Endothelial cell of umbilical vein (primary cell): ENCODE results near the gene VEZT. TPM values are rescaled to one million over a fixed set of nuclear protein-coding genes. Genes with fewer than 3 reads are reported as not detected.

ENCODE experiments used
- BruUV-seq: library from RNA; stranded (reverse); fragments of 400-500 nt; replicated peaks from 2 replicates; lab custom pipeline; 2021; lab: Mats Ljungman, UMichigan
- CTCF ChIA-PET: fragments of 300-600, 350-600 bp; sonication (Branson Sonifier 250); formaldehyde crosslinking; loops from one replicate; lab custom pipeline; 2021; ENCODE audit warnings: antibody characterized with exemption, inconsistent platforms; lab: Charles Lee
- POLR2A ChIA-PET: fragments of 300-600, 350-600 bp; sonication (Branson Sonifier 250); formaldehyde crosslinking; loops from one replicate; lab custom pipeline; 2021; ENCODE audit warnings: antibody characterized with exemption, inconsistent platforms; lab: Charles Lee
- DNase-seq: peaks from one replicate; pipeline ENCODE4 v3.0.0-alpha.2; 2011; ENCODE audit warnings: low read depth, low spot score
- FAIRE-seq: peaks from 2 replicates; lab custom pipeline; 2011; peaks lifted over from hg19 to GRCh38; lab: Jason Lieb, UNC
- H2AFZ ChIP-seq: 2 replicates; pipeline ENCODE4 v1.6.0; 2012; ENCODE audit warnings: low read depth, low read length, control low read depth, inconsistent platforms
- H3K27ac ChIP-seq: 2 replicates; pipeline ENCODE4 v1.5.1; 2011; ENCODE audit warnings: low read depth, mild to moderate bottlenecking, control low read depth, low read length, moderate library complexity; ENCODE audit not compliant: insufficient read depth
- H3K27me3 ChIP-seq, 2 experiments: 2 replicates each; pipeline versions ENCODE4 v1.6.0 to v1.6.1; 2011; ENCODE audit warnings: low read length in 2 of 2, mixed read lengths in 1 of 2; ENCODE audit not compliant: control insufficient read depth in 2 of 2, insufficient read depth in 2 of 2
- H3K36me3 ChIP-seq, 2 experiments: 2 replicates in 1 of 2; 3 replicates in 1 of 2; pipeline ENCODE4 v1.5.1; 2011; ENCODE audit warnings: low read length in 2 of 2, mild to moderate bottlenecking in 1 of 2, moderate library complexity in 1 of 2; ENCODE audit not compliant: control insufficient read depth in 2 of 2, insufficient read depth in 2 of 2; ENCODE audit errors: extremely low read depth in 1 of 2
- H3K4me1 ChIP-seq: 3 replicates; pipeline ENCODE4 v1.5.1; 2011; ENCODE audit warnings: mild to moderate bottlenecking, low read length; ENCODE audit not compliant: control insufficient read depth, insufficient read depth; ENCODE audit errors: extremely low read depth
- H3K4me2 ChIP-seq: 2 replicates; pipeline ENCODE4 v1.6.1; 2011; ENCODE audit warnings: low read length, control low read depth, mixed read lengths; ENCODE audit not compliant: insufficient read depth
- H3K4me3 ChIP-seq, 3 experiments: fragments of 200-600 bp in 1 of 3; sonication (generic), shearing (Covaris generic) in 1 of 3; replicated peaks in 1 of 3; 2 replicates each; pipeline ENCODE4 v1.5.1; 2011 to 2016; ENCODE audit warnings: control low read depth in 3 of 3, low read length in 3 of 3, mild to moderate bottlenecking in 2 of 3, inconsistent platforms in 1 of 3, low read depth in 1 of 3, moderate library complexity in 1 of 3; ENCODE audit not compliant: insufficient read depth in 1 of 3
- H3K79me2 ChIP-seq: 2 replicates; pipeline ENCODE4 v1.6.0; 2012; ENCODE audit warnings: low read length, inconsistent platforms; ENCODE audit not compliant: control insufficient read depth, insufficient read depth
- H3K9ac ChIP-seq: replicated peaks from 2 replicates; pipeline ENCODE3; 2011; ENCODE audit warnings: low read length, control low read depth; ENCODE audit not compliant: insufficient read depth; ENCODE audit errors: extremely low read depth
- H3K9me1 ChIP-seq: replicated peaks from 3 replicates; pipeline ENCODE4 v1.6.0; 2011; ENCODE audit warnings: mild to moderate bottlenecking, low read length; ENCODE audit not compliant: control insufficient read depth, insufficient read depth; ENCODE audit errors: extremely low read depth
- H3K9me3 ChIP-seq: replicated peaks from 2 replicates; pipeline ENCODE4 v1.5.1; 2012; ENCODE audit warnings: low read length, inconsistent platforms; ENCODE audit not compliant: control insufficient read depth, insufficient read depth
- H4K20me1 ChIP-seq: replicated peaks from 2 replicates; pipeline ENCODE3; 2011; ENCODE audit warnings: mild to moderate bottlenecking, low read length; ENCODE audit not compliant: control insufficient read depth, insufficient read depth; ENCODE audit errors: extremely low read depth
- EZH2 ChIP-seq: IDR thresholded peaks from 2 replicates; pipeline ENCODE4 v1.6.1; 2012; ENCODE audit warnings: borderline replicate concordance, low read depth, mild to moderate bottlenecking, moderate library complexity, low read length, inconsistent platforms; ENCODE audit not compliant: severe bottlenecking
- FOS ChIP-seq: IDR thresholded peaks from 2 replicates; pipeline ENCODE4 v1.6.1; 2011; ENCODE audit warnings: mild to moderate bottlenecking, low read length, moderate library complexity, borderline replicate concordance; ENCODE audit not compliant: insufficient read depth
- GATA2 ChIP-seq: IDR thresholded peaks from 2 replicates; pipeline ENCODE4 v1.7.0; 2011; ENCODE audit warnings: low read depth, mild to moderate bottlenecking, moderate library complexity, mixed read lengths, low read length; ENCODE audit not compliant: insufficient read length, insufficient read depth
- JUN ChIP-seq: IDR thresholded peaks from 2 replicates; pipeline ENCODE4 v1.6.1; 2011; ENCODE audit warnings: borderline replicate concordance, low read depth; ENCODE audit not compliant: insufficient read length, insufficient read depth
- MAX ChIP-seq: IDR thresholded peaks from 2 replicates; pipeline ENCODE4 v1.6.1; 2011; ENCODE audit not compliant: insufficient read depth, insufficient read length
- MYC ChIP-seq: IDR thresholded peaks from one replicate; pipeline ENCODE4 v1.6.1; 2011; ENCODE audit warnings: mild to moderate bottlenecking, low read depth, low read length
- POLR2A ChIP-seq: IDR thresholded peaks from 2 replicates; pipeline ENCODE4 v1.6.1; 2012; ENCODE audit warnings: low read depth, mild to moderate bottlenecking, control low read depth, low read length
- POLR2AphosphoS5 ChIP-seq: IDR thresholded peaks from 2 replicates; pipeline ENCODE4 v1.6.1; 2012; ENCODE audit warnings: low read depth, mild to moderate bottlenecking, control low read depth, low read length, moderate library complexity; ENCODE audit not compliant: insufficient read depth
- dilution Hi-C: fragments of 300-500 bp; cut with MboI; formaldehyde crosslinking; loops from one replicate; pipeline ENCODE4 v1.15.0; 2019; ENCODE audit warnings: low sequenced_read_pairs; ENCODE audit not compliant: extremely low pct_ligation_motif_present
- intact Hi-C: fragments of 100-400 bp; cut with micrococcal nuclease; formaldehyde crosslinking; loops from one replicate; pipeline ENCODE4 v1.10.0; 2022
- polyA plus RNA-seq, 4 experiments: library from polyadenylated mRNA; depleted of rRNA in 3 of 4; stranded (reverse) in 3 of 4; unstranded in 1 of 4; fragments of >200 nt; gene quantifications; 2 replicates each; pipeline versions ENCODE4 v1.2.1 to v1.2.3, GENCODE V29; 2011 to 2012; ENCODE audit warnings: missing spikeins in 1 of 4
- total RNA-seq: library from RNA; stranded (reverse); gene quantifications from 2 replicates; pipeline ENCODE4 v1.2.3, GENCODE V29; 2021
- TF ChIP-seq, protein P1 (sequence below), 2 donors: IDR thresholded peaks; 1 replicate in 1 of 2; 2 replicates in 1 of 2; pipeline ENCODE4 v1.5.1; 2011; ENCODE audit warnings: low read length in 2 of 2, mild to moderate bottlenecking in 2 of 2, moderate library complexity in 2 of 2, control low read depth in 1 of 2, inconsistent platforms in 1 of 2, low read depth in 1 of 2; ENCODE audit not compliant: insufficient read depth in 1 of 2; ENCODE audit errors: extremely low read depth in 1 of 2

VEZT gene
- total and polyA plus RNA-seq, 2 donors (not counting 3 experiments of a cell fraction or from before 2014, with no cell fraction given) = 57.8 to 91.3 TPM

GRCh38 chr12:95266254-95266653 is 48.6 kb downstream of the VEZT start:
- Histone ChIP-seq H3K4me1 (peaks cover 21% of the 10 kb centered on the region), H3K27ac (no peak overlapping the region), H3K4me3 (no peak overlapping the region), H2AFZ (no peak overlapping the region), H3K27me3 (no peaks in the 10 kb centered on the region), H3K36me3 (peaks cover 1 to 23% of the 10 kb centered on the region in 2 experiments), H3K9me1 (no peaks in the 10 kb centered on the region), H3K9ac (no peak overlapping the region), H4K20me1 (no peaks in the 10 kb centered on the region), H3K79me2 (peaks cover 13% of the 10 kb centered on the region), H3K4me2 (no peak overlapping the region), H3K9me3 (no peaks in the 10 kb centered on the region)
- POLR2A ChIA-PET = no interaction called here
- BruUV-seq = no TSS peak
- dilution Hi-C loops = no loop called here
- FAIRE-seq = no peak
- intact Hi-C loops = no loop called here
- CTCF ChIA-PET = interaction anchor here (1.4 to 1.6 kb wide), 2 partner anchors 19 kb away, joined by 3 read pairs; no protein-coding TSS in a partner anchor
- no peak for TF ChIP-seq MAX
- no peak for TF ChIP-seq POLR2A
- TF ChIP-seq FOS = no peak
- no peak for TF ChIP-seq MYC
- TF ChIP-seq EZH2 = no peak
- TF ChIP-seq, protein P1, sequence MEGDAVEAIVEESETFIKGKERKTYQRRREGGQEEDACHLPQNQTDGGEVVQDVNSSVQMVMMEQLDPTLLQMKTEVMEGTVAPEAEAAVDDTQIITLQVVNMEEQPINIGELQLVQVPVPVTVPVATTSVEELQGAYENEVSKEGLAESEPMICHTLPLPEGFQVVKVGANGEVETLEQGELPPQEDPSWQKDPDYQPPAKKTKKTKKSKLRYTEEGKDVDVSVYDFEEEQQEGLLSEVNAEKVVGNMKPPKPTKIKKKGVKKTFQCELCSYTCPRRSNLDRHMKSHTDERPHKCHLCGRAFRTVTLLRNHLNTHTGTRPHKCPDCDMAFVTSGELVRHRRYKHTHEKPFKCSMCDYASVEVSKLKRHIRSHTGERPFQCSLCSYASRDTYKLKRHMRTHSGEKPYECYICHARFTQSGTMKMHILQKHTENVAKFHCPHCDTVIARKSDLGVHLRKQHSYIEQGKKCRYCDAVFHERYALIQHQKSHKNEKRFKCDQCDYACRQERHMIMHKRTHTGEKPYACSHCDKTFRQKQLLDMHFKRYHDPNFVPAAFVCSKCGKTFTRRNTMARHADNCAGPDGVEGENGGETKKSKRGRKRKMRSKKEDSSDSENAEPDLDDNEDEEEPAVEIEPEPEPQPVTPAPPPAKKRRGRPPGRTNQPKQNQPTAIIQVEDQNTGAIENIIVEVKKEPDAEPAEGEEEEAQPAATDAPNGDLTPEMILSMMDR (IDR thresholded peaks at IDR 0.05; ENCODE audit: extremely low read depth in 1 of 2, insufficient read depth in 1 of 2, low read depth in 1 of 2, low read length in 2 of 2) = no peak
- no peak for TF ChIP-seq GATA2
- TF ChIP-seq JUN = no peak
- TF ChIP-seq POLR2AphosphoS5 = no peak
- DNase-seq = no peak
